GM10266 (cell line): Measurements from ENCODE around the gene CHSY3.

Experiments
- DNase-seq: peaks from one replicate; pipeline ENCODE4 v3.0.0; 2012; ENCODE audit errors: extremely low spot score
- TF ChIP-seq, protein P1 (sequence below): IDR thresholded peaks from 2 replicates; pipeline ENCODE4 v1.5.1; 2012; ENCODE audit warnings: mild to moderate bottlenecking, low read depth; ENCODE audit not compliant: control insufficient read depth, insufficient read depth; ENCODE audit errors: missing control alignments

Gene CHSY3

DNA sequence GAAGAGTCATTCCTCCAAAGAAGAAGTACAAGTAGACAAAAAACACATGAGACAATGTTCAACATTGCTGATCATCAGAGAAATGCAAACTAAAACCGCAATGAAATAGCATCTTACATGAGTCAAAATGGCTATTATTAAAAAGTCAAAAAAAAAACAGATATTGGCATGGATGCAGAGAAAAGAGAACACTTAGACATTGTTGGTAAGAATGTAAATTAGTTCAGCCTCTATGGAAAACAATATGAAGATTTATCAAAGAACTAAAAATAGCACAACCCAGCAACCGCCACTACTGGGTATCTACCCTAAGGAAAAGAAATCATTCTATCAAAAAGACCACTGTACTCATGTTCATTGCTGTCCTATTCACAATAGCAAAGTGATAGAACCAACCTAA, 157.5 kb downstream of the CHSY3 start:
- DNase-seq: no peak
- TF ChIP-seq, protein P1, sequence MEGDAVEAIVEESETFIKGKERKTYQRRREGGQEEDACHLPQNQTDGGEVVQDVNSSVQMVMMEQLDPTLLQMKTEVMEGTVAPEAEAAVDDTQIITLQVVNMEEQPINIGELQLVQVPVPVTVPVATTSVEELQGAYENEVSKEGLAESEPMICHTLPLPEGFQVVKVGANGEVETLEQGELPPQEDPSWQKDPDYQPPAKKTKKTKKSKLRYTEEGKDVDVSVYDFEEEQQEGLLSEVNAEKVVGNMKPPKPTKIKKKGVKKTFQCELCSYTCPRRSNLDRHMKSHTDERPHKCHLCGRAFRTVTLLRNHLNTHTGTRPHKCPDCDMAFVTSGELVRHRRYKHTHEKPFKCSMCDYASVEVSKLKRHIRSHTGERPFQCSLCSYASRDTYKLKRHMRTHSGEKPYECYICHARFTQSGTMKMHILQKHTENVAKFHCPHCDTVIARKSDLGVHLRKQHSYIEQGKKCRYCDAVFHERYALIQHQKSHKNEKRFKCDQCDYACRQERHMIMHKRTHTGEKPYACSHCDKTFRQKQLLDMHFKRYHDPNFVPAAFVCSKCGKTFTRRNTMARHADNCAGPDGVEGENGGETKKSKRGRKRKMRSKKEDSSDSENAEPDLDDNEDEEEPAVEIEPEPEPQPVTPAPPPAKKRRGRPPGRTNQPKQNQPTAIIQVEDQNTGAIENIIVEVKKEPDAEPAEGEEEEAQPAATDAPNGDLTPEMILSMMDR: no peak

DNA sequence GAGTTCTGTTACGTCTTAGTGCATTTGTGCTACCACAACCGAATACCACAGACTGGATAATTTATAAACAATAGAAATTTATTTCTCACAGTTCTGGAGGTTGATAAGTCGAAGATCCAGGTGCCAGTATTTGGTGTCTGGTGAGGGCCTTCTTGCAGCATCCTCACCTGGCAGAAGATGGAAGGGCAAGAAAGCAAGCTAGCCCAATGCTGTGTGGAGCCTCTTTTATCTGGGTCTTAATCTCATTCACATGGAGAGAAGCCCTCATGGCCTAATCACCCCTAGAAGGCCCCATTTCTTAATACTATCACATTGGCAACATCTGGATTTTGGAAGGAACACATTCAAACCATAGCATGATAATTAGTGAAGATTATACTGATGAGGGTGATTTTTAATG, 159.3 kb downstream of the CHSY3 start:
- TF ChIP-seq, protein P1: no peak
- DNase-seq: no peak

DNA sequence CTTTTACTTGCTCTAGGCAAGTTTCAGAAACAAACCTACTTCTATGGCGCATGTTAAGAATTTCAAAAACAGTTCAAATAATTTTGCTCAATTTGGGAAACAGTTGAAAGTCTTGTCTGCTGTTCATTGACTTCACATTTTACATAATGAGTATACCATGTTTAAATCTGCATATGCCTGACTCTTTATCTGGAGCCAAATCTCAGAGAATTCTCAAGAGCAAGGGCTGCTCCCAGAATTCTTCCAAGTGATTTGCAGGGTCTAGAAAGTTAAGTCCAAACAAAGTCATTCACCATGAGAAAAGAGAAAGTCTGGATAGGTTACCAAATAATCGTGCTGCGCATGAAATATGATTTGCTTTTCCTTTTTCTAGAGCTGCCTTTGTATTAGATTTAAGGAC, 160.2 kb downstream of the CHSY3 start:
- no peak for DNase-seq
- TF ChIP-seq, protein P1: no peak

DNA sequence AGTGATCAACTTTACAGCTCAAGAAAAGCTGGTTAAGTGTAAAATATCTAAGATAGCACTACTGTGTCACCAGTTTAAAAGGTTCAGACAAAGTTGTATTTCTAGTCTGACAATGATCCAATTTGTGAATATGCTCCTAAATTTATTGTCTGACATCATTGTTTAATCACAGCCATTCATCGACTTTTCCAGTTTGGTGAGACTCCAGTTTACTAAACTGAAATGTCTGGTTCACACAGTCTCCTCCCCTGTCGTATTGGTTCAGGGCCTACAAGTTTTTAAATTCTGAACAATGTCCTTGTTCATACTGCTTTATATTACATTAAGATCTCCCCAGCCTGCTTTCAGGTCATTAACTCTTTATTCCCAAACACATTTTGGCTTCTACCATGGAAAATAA, 161.4 kb downstream of the CHSY3 start:
- TF ChIP-seq, protein P1: no peak
- DNase-seq: no peak

DNA sequence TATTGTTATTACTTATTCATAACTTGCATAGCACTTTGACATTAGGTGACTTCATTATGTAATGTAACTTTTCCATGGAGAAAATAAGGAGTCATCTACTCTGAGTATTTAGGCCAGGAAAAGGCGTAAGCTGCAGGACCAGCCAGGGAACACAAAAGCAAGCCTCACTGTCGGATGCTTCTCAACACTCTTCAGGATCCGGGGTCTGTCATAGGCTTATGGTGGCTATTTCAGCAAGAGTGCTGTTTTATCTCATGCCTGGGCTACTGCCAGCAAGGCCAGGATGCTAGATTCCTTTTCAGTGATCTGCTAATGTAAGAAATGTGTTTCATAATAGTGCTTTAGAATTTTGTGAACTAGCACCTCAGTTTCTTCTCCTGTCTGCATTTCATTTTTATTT, 162.4 kb downstream of the CHSY3 start:
- no peak for DNase-seq
- TF ChIP-seq, protein P1: no peak

DNA sequence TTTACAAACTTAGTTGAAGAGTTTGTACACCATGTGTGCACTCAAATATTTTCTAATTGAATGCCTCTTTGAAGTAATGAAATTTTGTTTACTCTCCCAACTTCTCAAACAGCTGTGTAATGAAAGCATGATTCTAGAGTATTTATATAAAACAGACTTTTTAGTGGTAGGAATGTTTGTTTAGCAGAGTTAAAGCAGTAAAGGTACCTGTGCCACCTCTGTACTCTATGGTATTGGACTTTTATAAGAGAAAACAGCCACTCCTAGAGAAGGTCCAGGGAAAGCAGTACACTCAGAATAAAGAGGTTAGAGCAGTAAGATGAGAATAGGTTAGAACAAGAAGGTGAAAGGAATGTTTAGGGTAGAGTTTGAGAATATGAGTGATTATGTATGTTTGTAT, 163.1 kb downstream of the CHSY3 start:
- DNase-seq: no peak
- TF ChIP-seq, protein P1: no peak

DNA sequence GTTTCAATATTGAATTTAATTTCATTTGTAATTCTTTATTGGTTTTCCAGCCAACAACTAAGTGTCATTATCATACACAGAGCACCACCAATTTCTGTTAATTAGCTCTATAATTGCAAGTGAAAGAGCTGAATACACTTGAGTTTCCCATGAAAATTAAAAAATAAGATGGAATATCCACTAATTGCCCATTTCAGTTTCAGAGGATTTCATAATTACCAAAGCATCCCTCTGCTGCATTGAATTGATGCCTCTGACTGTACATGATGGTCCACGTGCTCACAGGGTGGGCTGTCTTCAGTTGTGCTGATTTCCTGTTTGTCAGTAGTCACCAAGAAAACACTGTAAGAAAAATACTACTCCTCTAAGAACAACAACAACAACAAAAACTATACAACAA, 163.8 kb downstream of the CHSY3 start:
- DNase-seq: no peak
- TF ChIP-seq, protein P1: no peak
